HuH-7.5 (cell line): ENCODE data around the gene IL36RN.

Experiments
- DNase-seq: peaks from one replicate; pipeline ENCODE4 v3.0.0; 2011; ENCODE audit warnings: low spot score

The IL36RN gene

GRCh38 chr2:113050921-113051895, 7.8 kb upstream of the IL36RN start:
- no peak for DNase-seq

- DNase-seq: no peak
Measured at GRCh38 chr2:113052396-113052917, 6.5 kb upstream of the IL36RN start, which contains the start of gene IL36B. IL36B (minus strand) TSS chr2:113052867.

- no peak for DNase-seq
Measured at GRCh38 chr2:113053666-113054065, 5.3 kb upstream of the IL36RN start.

- DNase-seq: no peak
Measured at GRCh38 chr2:113054066-113054465, 4.9 kb upstream of the IL36RN start.

- no peak for DNase-seq
Measured at GRCh38 chr2:113056521-113056920, 2.5 kb upstream of the IL36RN start.

- no peak for DNase-seq
Measured at GRCh38 chr2:113057117-113057516, 1.9 kb upstream of the IL36RN start.

GRCh38 chr2:113058411-113058994, 495 bp upstream of the IL36RN start:
- DNase-seq: no peak

- no peak for DNase-seq
Measured at GRCh38 chr2:113060396-113060795, 1.4 kb downstream of the IL36RN start.

- no peak for DNase-seq
Measured at GRCh38 chr2:113060796-113061195, 1.8 kb downstream of the IL36RN start.

- no peak for DNase-seq
Measured at GRCh38 chr2:113061241-113061640, 2.2 kb downstream of the IL36RN start.

- DNase-seq: no peak
Measured at GRCh38 chr2:113061896-113062770, 3.1 kb downstream of the IL36RN start.

- no peak for DNase-seq
Measured at GRCh38 chr2:113064281-113064680, 5.3 kb downstream of the IL36RN start.

GRCh38 chr2:113064898-113065297, 5.9 kb downstream of the IL36RN start:
- DNase-seq: no peak

- DNase-seq: no peak
Measured at GRCh38 chr2:113067681-113068080, 8.7 kb downstream of the IL36RN start, which contains the start of gene IL1F10. IL1F10 (plus strand) TSS chr2:113067970; CDS start chr2:113072739, 4,769 bp downstream.

- DNase-seq: no peak
Measured at GRCh38 chr2:113068249-113068648, 9.3 kb downstream of the IL36RN start.

GRCh38 chr2:113068706-113069485, 9.9 kb downstream of the IL36RN start:
- DNase-seq: no peak

GRCh38 chr2:113069676-113070605, 10.9 kb downstream of the IL36RN start:
- DNase-seq: no peak

- DNase-seq: no peak
Measured at GRCh38 chr2:113070606-113070975, 11.6 kb downstream of the IL36RN start.

- no peak for DNase-seq
Measured at GRCh38 chr2:113072584-113072983, 13.6 kb downstream of the IL36RN start.

- no peak for DNase-seq
Measured at GRCh38 chr2:113073325-113073834, 14.4 kb downstream of the IL36RN start.
